NCI-H1436 treated with DMSO at 0.1 percent for 48 hours (cell line): Measurements from ENCODE around the gene MFSD2B.
"Not testable (repeated sequence)": the region's sequence is repeated elsewhere in the genome, so short reads cannot be mapped to it uniquely, and the experiment has no call there.

Experiments
- DNase-seq: peaks from one replicate; lab custom pipeline; 2025; lab: John Stamatoyannopoulos, UW

MFSD2B gene

GRCh38 chr2:24009680-24010476 lies at the start of gene MFSD2B:
Gene MFSD2B (plus strand): TSS chr2:24010085. CDS start chr2:24010097, 12 bp downstream.
- no peak for DNase-seq

GRCh38 chr2:23967846-23968245 lies 42.0 kb upstream of the MFSD2B start:
- no peak for DNase-seq

GRCh38 chr2:23976883-23977282 lies 33.0 kb upstream of the MFSD2B start:
- DNase-seq, result no peak

- DNase-seq, result no peak
Measured at GRCh38 chr2:23988371-23988770, 21.5 kb upstream of the MFSD2B start.

GRCh38 chr2:23992931-23993330 lies 17.0 kb upstream of the MFSD2B start:
- DNase-seq, result no peak

- no peak for DNase-seq
Measured at GRCh38 chr2:23993736-23994269, 16.1 kb upstream of the MFSD2B start.

GRCh38 chr2:23994567-23994966 lies 15.3 kb upstream of the MFSD2B start:
- no peak for DNase-seq

GRCh38 chr2:24007693-24008092 lies 2.2 kb upstream of the MFSD2B start:
- no peak for DNase-seq

GRCh38 chr2:24008672-24009366 lies 1.1 kb upstream of the MFSD2B start:
- no peak for DNase-seq

GRCh38 chr2:24009367-24009679 lies 562 bp upstream of the MFSD2B start:
- no peak for DNase-seq

GRCh38 chr2:24010477-24011249 lies 778 bp downstream of the MFSD2B start:
- no peak for DNase-seq

- no peak for DNase-seq
Measured at GRCh38 chr2:24011250-24012104, 1.6 kb downstream of the MFSD2B start.

- DNase-seq, result no peak
Measured at GRCh38 chr2:24012521-24013188, 2.8 kb downstream of the MFSD2B start.

- DNase-seq, result not testable (repeated sequence)
Measured at GRCh38 chr2:24014902-24015301, 5.0 kb downstream of the MFSD2B start.

- DNase-seq, result no peak
Measured at GRCh38 chr2:24015562-24016375, 5.9 kb downstream of the MFSD2B start.

- DNase-seq, result no peak
Measured at GRCh38 chr2:24016376-24016761, 6.5 kb downstream of the MFSD2B start.

- no peak for DNase-seq
Measured at GRCh38 chr2:24016853-24017703, 7.2 kb downstream of the MFSD2B start.

GRCh38 chr2:24017711-24018110 lies 7.8 kb downstream of the MFSD2B start:
- DNase-seq, result no peak

- no peak for DNase-seq
Measured at GRCh38 chr2:24018241-24018640, 8.4 kb downstream of the MFSD2B start.
